SK-N-SH treated with all-trans-retinoic acid at 6 μM for 48 hours (cell line): ENCODE data around the gene CMIP.

Experiments
- ATAC-seq: fragments of 200-7000 bp; cut with Tn5 transposase; 3 replicates; pipeline ENCODE4 v1.9.1; 2020; ENCODE audit warnings: mild to moderate bottlenecking, moderate library complexity
- ARNTL ChIP-seq: fragments of 450-650 bp; formaldehyde crosslinking; IDR thresholded peaks from 2 replicates; pipeline ENCODE4 v1.5.0; 2020; ENCODE audit warnings: low read depth, mild to moderate bottlenecking, moderate library complexity, borderline replicate concordance
- BACH2 ChIP-seq: fragments of 250-450 bp; sonication (Bioruptor Pico); IDR thresholded peaks from 2 replicates; pipeline ENCODE4 v1.9.0; 2021; ENCODE audit warnings: mild to moderate bottlenecking, borderline replicate concordance
- CREB5 ChIP-seq: fragments of 250-450 bp; sonication (Bioruptor Pico); IDR thresholded peaks from 2 replicates; pipeline ENCODE4 v1.5.1; 2020; ENCODE audit warnings: low read depth, mild to moderate bottlenecking, moderate library complexity
- CSDC2 ChIP-seq: fragments of 250-450 bp; sonication (Bioruptor Pico); IDR thresholded peaks from 2 replicates; pipeline ENCODE4 v1.5.0; 2020; ENCODE audit warnings: mild to moderate bottlenecking, moderate library complexity
- CSRNP3 ChIP-seq: fragments of 250-450 bp; sonication (Bioruptor Pico); IDR thresholded peaks from 2 replicates; pipeline ENCODE4 v1.5.1; 2021; ENCODE audit warnings: mild to moderate bottlenecking, moderate library complexity
- ESRRG ChIP-seq: fragments of 250-450 bp; sonication (Bioruptor Pico); IDR thresholded peaks from 2 replicates; pipeline ENCODE4 v1.6.1; 2021; ENCODE audit warnings: mild to moderate bottlenecking
- GLIS3 ChIP-seq: fragments of 250-450 bp; sonication (Bioruptor Pico); IDR thresholded peaks from 2 replicates; pipeline ENCODE4 v1.5.0; 2020; ENCODE audit warnings: mild to moderate bottlenecking, moderate library complexity
- ISL1 ChIP-seq: fragments of 250-450 bp; sonication (Bioruptor Pico); IDR thresholded peaks from 2 replicates; pipeline ENCODE4 v2.1.2; 2022; ENCODE audit warnings: mild to moderate bottlenecking, moderate library complexity
- OSR1 ChIP-seq: fragments of 250-450 bp; sonication (Bioruptor Pico); IDR thresholded peaks from 2 replicates; pipeline ENCODE4 v1.8.0; 2022; ENCODE audit warnings: moderate library complexity, mild to moderate bottlenecking, inconsistent platforms
- PATZ1 ChIP-seq: fragments of 250-450 bp; sonication (Bioruptor Pico); IDR thresholded peaks from 2 replicates; pipeline ENCODE4 v1.8.0; 2020; ENCODE audit warnings: mild to moderate bottlenecking, moderate library complexity, borderline replicate concordance
- POU6F1 ChIP-seq: fragments of 250-450 bp; sonication (Bioruptor Pico); IDR thresholded peaks from 2 replicates; pipeline ENCODE4 v1.8.0; 2021; ENCODE audit warnings: low read depth, mild to moderate bottlenecking, moderate library complexity, borderline replicate concordance
- PPARA ChIP-seq: fragments of 250-450 bp; sonication (Bioruptor Pico); IDR thresholded peaks from 2 replicates; pipeline ENCODE4 v1.5.0; 2020; ENCODE audit warnings: mild to moderate bottlenecking, borderline replicate concordance
- RARB ChIP-seq: fragments of 250-450 bp; sonication (Bioruptor Pico); IDR thresholded peaks from 2 replicates; pipeline ENCODE4 v1.8.0; 2021; ENCODE audit warnings: mild to moderate bottlenecking, moderate library complexity
- SNAI2 ChIP-seq: fragments of 250-450 bp; sonication (Bioruptor Pico); IDR thresholded peaks from 2 replicates; pipeline ENCODE4 v1.5.0; 2020; ENCODE audit warnings: mild to moderate bottlenecking, moderate library complexity
- TCF4 ChIP-seq: fragments of 250-450 bp; sonication (Bioruptor Pico); IDR thresholded peaks from 2 replicates; pipeline ENCODE4 v1.8.0; 2021; ENCODE audit warnings: mild to moderate bottlenecking, moderate library complexity, borderline replicate concordance
- ZC3H10 ChIP-seq: fragments of 250-450 bp; sonication (Bioruptor Pico); IDR thresholded peaks from 2 replicates; pipeline ENCODE4 v1.5.1; 2021; ENCODE audit warnings: mild to moderate bottlenecking, moderate library complexity
- ZFP3 ChIP-seq: fragments of 250-450 bp; sonication (Bioruptor Pico); IDR thresholded peaks from 2 replicates; pipeline ENCODE4 v1.5.0; 2020; ENCODE audit warnings: mild to moderate bottlenecking, moderate library complexity
- ZFP30 ChIP-seq: fragments of 450-650 bp; formaldehyde crosslinking; IDR thresholded peaks from 2 replicates; pipeline ENCODE4 v1.5.0; 2022; ENCODE audit warnings: mild to moderate bottlenecking, moderate library complexity
- ZNF70 ChIP-seq: fragments of 450-650 bp; formaldehyde crosslinking; IDR thresholded peaks from 2 replicates; pipeline ENCODE4 v1.5.0; 2020; ENCODE audit warnings: mild to moderate bottlenecking, moderate library complexity
- ZNF8 ChIP-seq: fragments of 450-650 bp; formaldehyde crosslinking; IDR thresholded peaks from 2 replicates; pipeline ENCODE4 v1.5.0; 2020; ENCODE audit warnings: mild to moderate bottlenecking, moderate library complexity

Gene CMIP

DNA sequence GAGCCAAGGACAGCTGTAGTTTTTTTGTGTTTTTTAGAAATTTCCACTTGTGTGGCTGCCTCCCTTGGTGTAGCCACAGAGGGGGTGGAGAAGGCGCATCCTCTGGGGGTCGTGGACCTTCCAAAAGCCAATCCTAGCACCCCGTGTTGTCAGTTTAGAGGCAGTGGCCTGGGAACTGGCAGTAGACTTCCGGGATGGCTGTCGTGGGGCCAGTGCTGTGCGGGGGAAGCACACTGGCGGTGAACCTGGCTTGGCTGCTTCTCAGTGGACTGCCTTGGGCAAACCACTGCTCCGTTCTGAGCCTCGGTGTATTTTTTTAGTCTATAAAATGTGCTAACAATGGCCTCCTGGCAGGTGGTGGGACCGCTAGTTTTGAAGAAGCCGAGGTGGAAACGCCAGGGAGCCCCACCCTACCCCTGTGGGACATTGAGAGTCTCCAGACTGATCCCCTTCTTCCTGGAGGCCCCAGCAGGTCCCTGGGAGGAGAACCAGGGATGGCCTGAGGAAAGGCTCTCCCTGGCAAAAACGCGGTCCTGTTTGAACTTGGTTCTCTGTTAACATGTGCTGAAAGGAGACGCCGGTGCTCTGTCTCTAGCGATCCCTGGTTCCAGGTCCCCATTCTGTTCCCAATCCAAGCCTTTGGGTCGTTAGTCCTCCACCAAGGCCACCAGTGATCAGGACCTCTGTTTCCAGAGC is 125.7 kb downstream of the CMIP start:
- no peak for ATAC-seq
- TF ChIP-seq TCF4 (no peak), ZFP3 (no peak), CSDC2 (no peak)

DNA sequence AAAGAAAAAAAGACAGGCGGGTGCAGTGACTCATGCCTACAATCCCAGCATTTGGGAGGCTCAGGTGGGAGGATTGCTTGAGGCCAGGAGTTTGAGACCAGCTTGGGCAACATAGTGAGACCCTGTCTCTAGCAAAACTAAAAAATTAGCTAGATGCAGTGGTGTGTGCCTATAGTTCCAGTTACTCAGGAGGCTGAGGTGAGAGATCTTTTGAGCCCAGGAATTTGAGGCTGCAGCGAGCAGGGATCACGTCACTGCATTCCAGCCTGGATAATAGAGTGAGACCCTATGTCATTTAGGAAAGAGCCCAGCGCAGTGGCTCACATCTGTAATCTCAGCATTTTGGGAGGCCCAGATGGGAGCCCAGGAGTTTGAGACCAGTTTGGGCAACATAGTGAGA is 126.6 kb downstream of the CMIP start:
- TF ChIP-seq ZFP30: no peak
- no peak for TF ChIP-seq GLIS3 (CRISPR knock-in tag)
- no peak for TF ChIP-seq ZNF70 (CRISPR knock-in tag)
- no peak for TF ChIP-seq SNAI2 (CRISPR knock-in tag)
- no peak for TF ChIP-seq ESRRG (CRISPR knock-in tag)
- no peak for TF ChIP-seq ARNTL (CRISPR knock-in tag)
- no peak for TF ChIP-seq RARB (CRISPR knock-in tag)
- no peak for TF ChIP-seq BACH2
- TF ChIP-seq, all 23 proteins: peak for 0
- no peak for ATAC-seq

DNA sequence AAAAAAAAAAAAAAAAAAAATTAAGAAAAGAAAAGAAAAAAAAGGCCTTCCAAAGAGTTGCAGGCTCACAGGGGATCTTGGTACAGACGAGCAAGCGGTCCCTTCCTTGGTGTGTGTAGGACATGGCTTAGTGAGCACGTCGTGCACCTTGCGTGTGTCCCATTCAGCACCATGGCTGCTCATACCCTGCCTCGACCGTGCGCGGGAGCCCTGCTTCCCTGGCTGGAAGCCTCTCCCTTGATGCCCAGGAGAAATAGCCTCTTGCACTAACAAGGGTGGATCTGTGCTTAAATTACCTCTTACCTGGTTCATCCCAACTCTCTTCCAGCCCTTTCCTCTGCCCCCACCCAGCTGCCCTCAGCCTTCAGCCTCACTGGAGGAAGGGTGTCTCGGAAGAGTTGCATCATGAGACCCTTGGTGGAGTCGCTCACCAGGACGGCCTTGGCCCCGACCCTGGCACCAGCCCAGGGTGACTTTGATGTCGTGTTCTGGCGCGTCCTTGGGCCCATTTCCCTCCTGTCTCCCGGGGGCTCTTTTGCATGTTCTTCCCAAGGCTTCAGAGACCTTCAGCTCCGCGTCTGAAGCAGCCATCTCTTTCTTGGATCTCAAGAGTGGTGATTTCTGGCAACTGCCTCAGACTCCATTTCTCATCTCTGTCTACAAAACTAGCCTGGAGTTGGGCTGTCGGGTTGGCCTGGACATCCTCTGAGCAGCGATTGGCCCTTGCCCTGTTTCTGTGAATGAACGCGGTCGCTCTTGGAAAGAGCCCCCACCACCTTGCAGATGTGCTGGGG is 127.2 kb downstream of the CMIP start:
- ATAC-seq: no peak
- TF ChIP-seq TCF4 (no peak), ARNTL (CRISPR knock-in tag) (no peak), RARB (CRISPR knock-in tag) (no peak), ZNF70 (CRISPR knock-in tag) (no peak), ZC3H10 (CRISPR knock-in tag) (no peak), BACH2 (no peak), PPARA (CRISPR knock-in tag) (no peak), ISL1 (CRISPR knock-in tag) (no peak), CSDC2 (no peak), GLIS3 (CRISPR knock-in tag) (no peak), ZNF8 (CRISPR knock-in tag) (no peak)
- TF ChIP-seq, all 23 proteins: peak for 0

DNA sequence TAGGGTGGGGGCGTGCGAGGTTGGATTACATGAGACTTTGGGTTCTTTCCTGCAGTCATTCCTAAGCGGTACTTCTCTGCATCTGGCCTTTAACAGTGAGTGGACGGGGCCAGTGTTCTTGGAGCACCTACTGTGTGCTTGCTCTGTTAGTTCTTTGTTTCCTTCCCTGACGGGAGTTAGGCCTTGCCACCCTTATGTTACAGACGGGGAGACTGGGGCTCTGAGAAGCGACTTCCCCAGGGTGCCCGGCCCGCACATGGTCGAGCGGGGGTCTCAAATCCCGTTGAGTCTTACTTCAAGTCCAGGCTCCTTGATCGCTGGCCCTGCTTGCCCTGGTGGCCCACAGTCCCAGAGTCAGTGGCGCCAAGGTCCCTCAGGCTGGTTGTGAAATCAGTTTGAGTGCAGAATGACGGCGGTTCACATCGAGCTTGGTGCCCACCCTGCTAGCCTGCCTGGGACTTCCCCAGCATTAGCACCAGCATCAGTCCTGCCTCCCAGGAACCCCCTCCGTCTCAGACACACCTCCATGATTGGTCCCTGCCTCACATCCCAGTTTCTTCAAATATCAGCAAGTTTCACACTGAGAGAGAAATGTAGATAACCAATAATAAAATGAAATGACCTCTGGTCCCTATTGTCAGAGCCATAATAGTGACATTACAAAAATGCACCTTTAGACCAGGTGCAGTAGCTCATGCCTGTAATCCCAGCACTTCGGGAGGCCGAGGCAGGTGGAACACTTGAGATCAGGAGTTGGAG is 128.0 kb downstream of the CMIP start:
- ATAC-seq: no peak
- TF ChIP-seq ZC3H10 (CRISPR knock-in tag) (no peak), PATZ1 (CRISPR knock-in tag) (no peak), GLIS3 (CRISPR knock-in tag) (no peak), CSRNP3 (CRISPR knock-in tag) (no peak), ARNTL (CRISPR knock-in tag) (no peak), ESRRG (CRISPR knock-in tag) (no peak), ZFP30 (no peak), POU6F1 (CRISPR knock-in tag) (no peak)
- TF ChIP-seq, all 23 proteins: peak for 0

DNA sequence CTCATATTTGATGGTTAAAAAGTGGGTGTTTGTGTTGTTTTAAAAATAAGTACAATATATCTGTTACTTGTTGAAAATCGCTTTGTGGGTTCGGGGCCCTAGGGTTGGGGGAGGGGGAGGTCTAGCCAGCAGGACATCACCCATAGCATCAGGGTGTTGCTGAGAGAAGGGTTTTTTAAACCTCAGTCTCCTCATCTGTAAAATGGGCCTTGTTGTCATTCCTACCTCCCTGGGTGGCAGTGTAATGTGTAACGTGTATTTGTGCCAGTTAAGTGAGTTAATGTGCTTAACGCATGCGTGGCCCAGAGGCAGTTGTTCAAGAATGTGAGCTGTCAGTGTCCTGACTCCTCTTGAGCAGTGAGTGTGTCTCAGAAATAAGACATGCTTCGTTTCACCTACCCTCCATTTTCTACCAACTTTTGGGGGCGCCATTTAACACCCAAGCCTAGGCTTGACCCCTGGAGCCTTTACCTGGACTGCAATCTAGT is 129.0 kb downstream of the CMIP start:
- ATAC-seq: no peak
- TF ChIP-seq PPARA (CRISPR knock-in tag): no peak
- TF ChIP-seq ZFP30: no peak
- no peak for TF ChIP-seq OSR1 (CRISPR knock-in tag)
- TF ChIP-seq PATZ1 (CRISPR knock-in tag): no peak
- TF ChIP-seq POU6F1 (CRISPR knock-in tag): no peak
- no peak for TF ChIP-seq ZFP3
- no peak for TF ChIP-seq CREB5 (CRISPR knock-in tag)
- no peak for TF ChIP-seq GLIS3 (CRISPR knock-in tag)
- TF ChIP-seq ZNF70 (CRISPR knock-in tag): no peak
- TF ChIP-seq CSDC2: no peak
- no peak for TF ChIP-seq ZNF8 (CRISPR knock-in tag)
- no peak for TF ChIP-seq ESRRG (CRISPR knock-in tag)
- no peak for TF ChIP-seq TCF4
- TF ChIP-seq ARNTL (CRISPR knock-in tag): no peak
- no peak for TF ChIP-seq ISL1 (CRISPR knock-in tag)
